Measurements from ENCODE around the gene CNTNAP3B.
"Not testable (repeated sequence)": the region's sequence is repeated elsewhere in the genome, so short reads cannot be mapped to it uniquely, and the experiment has no call there.

Gene CNTNAP3B

DNA sequence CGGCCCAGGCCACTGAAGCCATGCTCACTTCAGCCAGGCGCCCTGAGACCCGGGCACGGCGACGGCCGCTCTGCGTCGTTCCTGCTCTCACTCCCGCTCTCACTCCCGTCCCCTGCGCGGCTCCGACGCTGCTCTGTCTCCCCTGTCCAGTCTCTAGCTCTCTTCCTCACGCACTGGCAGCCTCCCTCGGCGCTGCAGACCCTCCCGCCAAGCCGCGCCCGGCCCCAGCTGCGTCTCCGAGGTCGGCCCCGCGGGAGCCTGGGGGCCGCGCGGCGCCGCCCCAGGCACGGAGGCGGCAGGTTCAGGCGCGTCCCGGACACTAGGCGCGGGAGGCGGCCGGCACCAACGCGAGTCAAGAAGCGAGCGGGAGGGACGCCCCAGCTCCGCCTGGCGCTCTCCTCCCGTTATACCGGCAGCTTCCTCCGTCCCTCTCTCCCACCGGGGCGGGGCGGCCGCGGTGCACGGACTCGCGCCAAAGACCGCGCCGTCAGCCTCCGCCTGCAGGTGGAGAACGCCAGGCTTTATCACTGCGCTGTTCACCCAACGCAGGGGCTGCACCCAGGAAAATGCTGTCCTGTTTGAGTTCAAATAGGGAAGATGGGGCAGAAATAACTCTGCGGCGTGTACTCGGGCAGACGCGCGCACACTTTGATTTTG lies at the start of gene CNTNAP3B:
Gene CNTNAP3B (minus strand): TSS at position 354 of the 657 bp plus-strand sequence. CDS start 332 bp downstream, at position 22.
- not testable (repeated sequence) for H3K36me3 ChIP-seq (ENCODE audit: control insufficient read depth, insufficient read depth, low read length); H3K27me3 ChIP-seq (replicated peaks; ENCODE audit: control insufficient read depth, insufficient read depth, low read length); H3K4me3 ChIP-seq (replicated peaks; ENCODE audit: low read depth, low read length); DNase-seq (ENCODE audit: extremely low read depth, insufficient read length)

DNA sequence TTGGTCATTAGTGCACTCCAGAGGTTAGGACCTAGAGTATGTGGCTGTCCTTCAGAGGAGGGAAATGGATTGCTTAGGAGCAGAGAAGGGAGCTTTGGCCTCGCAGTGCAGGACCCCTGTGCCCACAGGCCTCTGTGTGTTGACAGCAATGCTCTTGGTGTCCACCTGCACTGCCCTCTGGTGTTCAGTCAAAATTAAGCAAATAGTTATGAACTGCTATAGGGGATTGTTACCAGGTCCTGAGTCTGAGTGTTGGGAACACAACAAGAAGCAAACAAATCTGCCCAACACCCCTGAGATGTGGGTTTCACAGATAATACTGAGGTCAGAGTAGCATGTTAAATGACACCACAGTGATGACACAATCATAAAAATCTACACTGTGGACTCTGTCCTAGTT lies 31.1 kb upstream of the CNTNAP3B start:
- TF ChIP-seq, protein P1, sequence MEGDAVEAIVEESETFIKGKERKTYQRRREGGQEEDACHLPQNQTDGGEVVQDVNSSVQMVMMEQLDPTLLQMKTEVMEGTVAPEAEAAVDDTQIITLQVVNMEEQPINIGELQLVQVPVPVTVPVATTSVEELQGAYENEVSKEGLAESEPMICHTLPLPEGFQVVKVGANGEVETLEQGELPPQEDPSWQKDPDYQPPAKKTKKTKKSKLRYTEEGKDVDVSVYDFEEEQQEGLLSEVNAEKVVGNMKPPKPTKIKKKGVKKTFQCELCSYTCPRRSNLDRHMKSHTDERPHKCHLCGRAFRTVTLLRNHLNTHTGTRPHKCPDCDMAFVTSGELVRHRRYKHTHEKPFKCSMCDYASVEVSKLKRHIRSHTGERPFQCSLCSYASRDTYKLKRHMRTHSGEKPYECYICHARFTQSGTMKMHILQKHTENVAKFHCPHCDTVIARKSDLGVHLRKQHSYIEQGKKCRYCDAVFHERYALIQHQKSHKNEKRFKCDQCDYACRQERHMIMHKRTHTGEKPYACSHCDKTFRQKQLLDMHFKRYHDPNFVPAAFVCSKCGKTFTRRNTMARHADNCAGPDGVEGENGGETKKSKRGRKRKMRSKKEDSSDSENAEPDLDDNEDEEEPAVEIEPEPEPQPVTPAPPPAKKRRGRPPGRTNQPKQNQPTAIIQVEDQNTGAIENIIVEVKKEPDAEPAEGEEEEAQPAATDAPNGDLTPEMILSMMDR (IDR thresholded peaks at IDR 0.05; ENCODE audit: insufficient read depth, low read length, poor library complexity, severe bottlenecking): peak; percentile 22
- DNase-seq (ENCODE audit: extremely low read depth, insufficient read length); H3K36me3 ChIP-seq (ENCODE audit: control insufficient read depth, insufficient read depth, low read length); H3K4me3 ChIP-seq (replicated peaks; ENCODE audit: low read depth, low read length); H3K27me3 ChIP-seq (replicated peaks; ENCODE audit: control insufficient read depth, insufficient read depth, low read length): not testable (repeated sequence)

DNA sequence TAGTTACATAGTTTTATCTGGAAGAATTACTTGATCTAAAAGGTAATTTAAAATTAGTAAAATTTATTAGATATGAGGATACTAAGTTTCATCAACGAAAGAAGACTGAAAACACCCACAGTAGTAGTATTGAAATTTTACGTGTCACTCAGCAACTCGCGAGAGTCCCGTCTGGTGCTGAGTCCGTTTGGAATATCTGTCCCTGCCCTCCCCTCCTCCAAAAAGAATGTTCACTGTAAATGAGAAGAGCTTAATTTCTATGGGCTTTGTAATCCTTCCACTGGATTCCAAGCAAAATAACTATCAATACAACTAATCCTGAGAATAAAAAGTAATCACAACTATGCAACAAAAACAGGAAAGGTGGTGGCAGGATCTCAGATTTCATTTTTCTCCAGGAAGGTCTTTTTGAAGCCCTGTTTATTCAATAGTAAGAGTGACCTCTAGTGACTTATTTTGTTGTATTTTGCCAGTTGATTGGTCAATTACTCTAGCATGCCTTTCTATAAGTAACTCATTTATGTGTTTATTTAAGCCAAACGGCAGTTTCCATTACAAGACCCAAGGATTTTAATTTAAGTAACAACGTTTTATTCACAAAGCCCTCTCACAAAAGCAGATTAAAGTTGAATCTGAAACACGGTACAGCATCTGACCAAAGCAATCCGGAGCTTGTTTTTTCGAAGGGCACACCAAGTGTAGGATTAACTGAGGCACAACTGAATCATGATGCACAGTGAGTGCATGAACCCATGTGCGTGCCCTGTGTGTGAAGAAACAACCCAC lies 2.0 kb downstream of the CNTNAP3B start:
- not testable (repeated sequence) for H3K36me3 ChIP-seq (ENCODE audit: control insufficient read depth, insufficient read depth, low read length); DNase-seq (ENCODE audit: extremely low read depth, insufficient read length); H3K27me3 ChIP-seq (replicated peaks; ENCODE audit: control insufficient read depth, insufficient read depth, low read length); H3K4me3 ChIP-seq (replicated peaks; ENCODE audit: low read depth, low read length)

- H3K36me3 ChIP-seq (ENCODE audit: control insufficient read depth, insufficient read depth, low read length); H3K4me3 ChIP-seq (replicated peaks; ENCODE audit: low read depth, low read length); H3K27me3 ChIP-seq (replicated peaks; ENCODE audit: control insufficient read depth, insufficient read depth, low read length); DNase-seq (ENCODE audit: extremely low read depth, insufficient read length): not testable (repeated sequence)
These were observed 8.2 kb downstream of the CNTNAP3B start for GRCh38 chr9:42121007-42121406.

- H3K27me3 ChIP-seq (replicated peaks; ENCODE audit: control insufficient read depth, insufficient read depth, low read length); DNase-seq (ENCODE audit: extremely low read depth, insufficient read length); H3K36me3 ChIP-seq (ENCODE audit: control insufficient read depth, insufficient read depth, low read length); H3K4me3 ChIP-seq (replicated peaks; ENCODE audit: low read depth, low read length): not testable (repeated sequence)
These were observed 33.3 kb downstream of the CNTNAP3B start for GRCh38 chr9:42095929-42096328.

- not testable (repeated sequence) for H3K36me3 ChIP-seq (ENCODE audit: control insufficient read depth, insufficient read depth, low read length); H3K27me3 ChIP-seq (replicated peaks; ENCODE audit: control insufficient read depth, insufficient read depth, low read length); DNase-seq (ENCODE audit: extremely low read depth, insufficient read length); H3K4me3 ChIP-seq (replicated peaks; ENCODE audit: low read depth, low read length)
These were observed 44.7 kb downstream of the CNTNAP3B start for GRCh38 chr9:42084559-42084952.

GRCh38 chr9:42083877-42084558 lies 45.2 kb downstream of the CNTNAP3B start:
- not testable (repeated sequence) for H3K27me3 ChIP-seq (replicated peaks; ENCODE audit: control insufficient read depth, insufficient read depth, low read length); DNase-seq (ENCODE audit: extremely low read depth, insufficient read length); H3K36me3 ChIP-seq (ENCODE audit: control insufficient read depth, insufficient read depth, low read length); H3K4me3 ChIP-seq (replicated peaks; ENCODE audit: low read depth, low read length)

DNA sequence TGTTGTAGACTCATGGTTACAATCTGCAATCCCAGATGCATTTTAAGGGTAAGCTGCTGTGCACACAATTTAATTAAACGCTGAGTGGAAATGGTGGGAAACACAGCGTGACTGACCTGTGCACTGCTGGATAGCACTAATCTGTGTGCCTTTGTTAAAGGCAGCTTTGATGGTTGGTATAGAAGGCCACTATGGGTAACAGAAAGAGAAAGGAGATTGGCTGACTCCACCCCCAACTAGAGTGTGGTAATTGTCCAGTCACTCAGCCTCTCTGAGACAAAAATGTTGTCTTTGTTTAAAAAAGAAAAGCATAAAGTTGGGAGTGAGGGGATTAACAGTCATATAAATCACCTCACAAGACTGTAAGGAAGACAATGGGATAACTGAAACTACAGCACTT lies 48.9 kb downstream of the CNTNAP3B start:
- H3K27me3 ChIP-seq (replicated peaks; ENCODE audit: control insufficient read depth, insufficient read depth, low read length); H3K4me3 ChIP-seq (replicated peaks; ENCODE audit: low read depth, low read length); DNase-seq (ENCODE audit: extremely low read depth, insufficient read length); H3K36me3 ChIP-seq (ENCODE audit: control insufficient read depth, insufficient read depth, low read length): not testable (repeated sequence)

DNA sequence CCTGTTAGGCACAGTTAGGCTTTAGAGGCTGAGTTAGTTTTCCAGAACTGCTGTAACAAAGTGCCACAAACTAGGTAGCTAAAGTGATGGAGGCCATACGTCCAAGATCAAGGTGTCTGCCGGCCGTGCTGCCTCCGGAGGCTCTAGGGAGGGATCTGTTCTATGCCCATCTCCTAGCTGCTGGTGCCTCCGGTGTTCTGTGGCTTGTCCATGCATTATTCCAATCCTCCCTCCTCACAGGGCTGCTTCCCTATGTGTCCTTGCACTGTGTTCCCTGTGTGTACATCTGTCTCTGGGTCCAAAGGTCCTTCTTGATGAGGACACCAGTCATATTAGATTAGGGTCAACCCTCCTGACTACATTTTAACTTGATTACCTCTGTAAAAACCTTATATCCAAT lies 54.4 kb downstream of the CNTNAP3B start:
- not testable (repeated sequence) for H3K36me3 ChIP-seq (ENCODE audit: control insufficient read depth, insufficient read depth, low read length); H3K4me3 ChIP-seq (replicated peaks; ENCODE audit: low read depth, low read length); H3K27me3 ChIP-seq (replicated peaks; ENCODE audit: control insufficient read depth, insufficient read depth, low read length); DNase-seq (ENCODE audit: extremely low read depth, insufficient read length)

DNA sequence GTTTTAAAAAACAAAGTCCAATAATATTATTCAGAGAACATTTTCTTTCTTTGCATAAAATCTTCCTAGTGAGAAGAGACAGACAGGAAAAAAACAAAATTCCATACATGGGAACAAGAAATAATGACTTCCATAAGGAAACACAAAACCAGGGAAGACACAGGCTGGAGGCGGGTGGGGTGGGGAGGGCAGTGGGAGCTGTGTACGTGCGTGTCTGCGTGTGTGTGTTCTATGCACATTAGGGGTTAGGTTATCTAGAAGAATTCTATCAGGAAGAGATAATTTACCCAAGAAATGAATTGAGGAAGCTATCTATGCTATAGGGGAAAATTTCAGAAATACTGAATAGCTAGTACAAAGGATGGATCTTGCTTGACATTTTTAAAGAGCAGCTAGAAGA lies 58.2 kb downstream of the CNTNAP3B start:
- not testable (repeated sequence) for H3K36me3 ChIP-seq (ENCODE audit: control insufficient read depth, insufficient read depth, low read length); H3K4me3 ChIP-seq (replicated peaks; ENCODE audit: low read depth, low read length); H3K27me3 ChIP-seq (replicated peaks; ENCODE audit: control insufficient read depth, insufficient read depth, low read length); DNase-seq (ENCODE audit: extremely low read depth, insufficient read length)

DNA sequence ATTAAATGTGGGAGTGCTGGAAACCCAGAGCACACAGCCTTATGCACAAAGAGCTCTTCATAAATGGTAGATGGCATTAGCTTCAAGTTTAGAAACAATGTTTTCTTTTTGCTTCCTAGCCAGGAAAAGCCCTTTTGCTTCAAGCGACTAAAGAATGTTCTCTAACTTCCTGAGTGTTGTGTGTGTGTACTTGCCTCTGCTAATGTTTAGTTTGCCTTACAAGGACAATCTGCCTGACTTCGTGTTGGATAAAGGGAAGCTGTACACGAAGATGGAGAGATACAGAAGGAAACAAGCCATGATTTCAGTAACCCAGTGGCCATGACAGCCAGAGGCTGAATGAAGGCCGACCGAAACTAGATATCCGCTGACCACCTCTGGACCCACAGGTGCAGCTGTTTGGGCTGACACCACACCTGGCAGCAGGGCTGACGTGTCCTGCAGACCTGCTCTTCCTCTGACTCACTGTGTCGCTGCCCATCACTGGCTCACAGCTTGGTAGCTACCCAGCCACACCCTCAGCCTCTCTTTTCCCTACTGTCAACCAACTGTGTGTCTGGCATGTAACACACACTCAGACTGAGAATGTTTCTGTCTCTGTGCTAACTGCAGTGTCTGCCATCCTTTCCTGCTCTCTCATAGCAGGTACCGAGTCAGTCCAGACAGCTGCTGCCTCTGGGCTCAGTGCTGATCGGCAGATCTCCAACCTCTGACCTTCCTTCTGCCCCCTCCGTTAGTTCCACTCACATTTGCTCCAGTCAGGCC lies 59.0 kb downstream of the CNTNAP3B start:
- H3K4me3 ChIP-seq (replicated peaks; ENCODE audit: low read depth, low read length); H3K27me3 ChIP-seq (replicated peaks; ENCODE audit: control insufficient read depth, insufficient read depth, low read length); H3K36me3 ChIP-seq (ENCODE audit: control insufficient read depth, insufficient read depth, low read length); DNase-seq (ENCODE audit: extremely low read depth, insufficient read length): not testable (repeated sequence)

- not testable (repeated sequence) for H3K4me3 ChIP-seq (replicated peaks; ENCODE audit: low read depth, low read length); DNase-seq (ENCODE audit: extremely low read depth, insufficient read length); H3K36me3 ChIP-seq (ENCODE audit: control insufficient read depth, insufficient read depth, low read length); H3K27me3 ChIP-seq (replicated peaks; ENCODE audit: control insufficient read depth, insufficient read depth, low read length)
These were observed 75.4 kb downstream of the CNTNAP3B start for GRCh38 chr9:42053874-42054273.
